GM23338 (cell line): Measurements from ENCODE around the gene ARHGAP42. TPM values are rescaled to one million over a fixed set of nuclear protein-coding genes. Genes with fewer than 3 reads are reported as not detected.
A peak's percentile ranks its signal among the peaks of the same experiment; 100 is the strongest.

ENCODE experiments used
- ATAC-seq: fragments of 200-7000 bp; cut with Tn5 transposase; 3 replicates; pipeline ENCODE4 v1.9.1; 2020
- DNase-seq: peaks from one replicate; pipeline ENCODE4 v3.0.0-alpha.2; 2015; ENCODE audit warnings: low spot score
- H2AFZ ChIP-seq: fragments of 200-600 bp; sonication (generic); 2 replicates; pipeline ENCODE4 v1.8.0; 2016; ENCODE audit warnings: antibody characterized with exemption, mild to moderate bottlenecking, moderate library complexity
- H3F3A ChIP-seq: fragments of 200-600 bp; sonication (generic); replicated peaks from 2 replicates; pipeline ENCODE4 v1.8.0; 2017; ENCODE audit warnings: antibody characterized with exemption, mixed run types, low read depth
- H3K27ac ChIP-seq: fragments of 200-600 bp; sonication (generic); 2 replicates; pipeline ENCODE4 v1.6.1; 2016; ENCODE audit warnings: low read depth
- H3K27me3 ChIP-seq: fragments of 200-600 bp; sonication (generic); 2 replicates; pipeline ENCODE4 v1.8.0; 2016; ENCODE audit warnings: mild to moderate bottlenecking, mixed run types, moderate library complexity; ENCODE audit not compliant: insufficient read depth
- H3K36me3 ChIP-seq: fragments of 200-600 bp; sonication (generic); 2 replicates; pipeline ENCODE4 v1.8.0; 2016; ENCODE audit warnings: mild to moderate bottlenecking; ENCODE audit not compliant: insufficient read depth
- H3K4me1 ChIP-seq: fragments of 200-600 bp; sonication (generic); 2 replicates; pipeline ENCODE4 v1.8.0; 2016; ENCODE audit warnings: mild to moderate bottlenecking, moderate library complexity; ENCODE audit not compliant: insufficient read depth
- H3K4me2 ChIP-seq: fragments of 200-600 bp; sonication (generic); 2 replicates; pipeline ENCODE4 v1.7.1; 2017; ENCODE audit warnings: mixed run types
- H3K4me3 ChIP-seq: fragments of 200-600 bp; sonication (generic); 2 replicates; pipeline ENCODE4 v1.6.1; 2016; ENCODE audit warnings: mixed run types
- H3K79me2 ChIP-seq: fragments of 200-600 bp; sonication (generic); replicated peaks from 2 replicates; pipeline ENCODE4 v1.8.0; 2017; ENCODE audit warnings: mild to moderate bottlenecking; ENCODE audit not compliant: insufficient read depth
- H3K9me2 ChIP-seq: fragments of 200-600 bp; sonication (generic); 2 replicates; pipeline ENCODE4 v1.8.0; 2017; ENCODE audit not compliant: insufficient read depth
- H4K20me1 ChIP-seq: fragments of 200-600 bp; sonication (generic); replicated peaks from 2 replicates; pipeline ENCODE4 v1.8.0; 2017; ENCODE audit warnings: mild to moderate bottlenecking; ENCODE audit not compliant: insufficient read depth
- H3K27ac Mint-ChIP-seq: 2 replicates; pipeline ENCODE4 v1.8.0; 2020; ENCODE audit warnings: inconsistent platforms, mild to moderate bottlenecking, moderate library complexity, mixed read lengths
- H3K27me3 Mint-ChIP-seq: 3 replicates; pipeline ENCODE4 v1.8.0; 2022; ENCODE audit warnings: low read depth, mild to moderate bottlenecking, moderate library complexity, mixed read lengths, inconsistent platforms; ENCODE audit not compliant: insufficient read depth, poor library complexity
- H3K36me3 Mint-ChIP-seq: 3 replicates; pipeline ENCODE4 v1.8.0; 2021; ENCODE audit warnings: low read depth, mild to moderate bottlenecking, inconsistent platforms, moderate library complexity, mixed read lengths
- H3K4me1 Mint-ChIP-seq: 3 replicates; pipeline ENCODE4 v1.8.0; 2020; ENCODE audit warnings: mild to moderate bottlenecking, inconsistent platforms, mixed read lengths
- H3K4me3 Mint-ChIP-seq: 3 replicates; pipeline ENCODE4 v1.8.0; 2021; ENCODE audit warnings: moderate library complexity, mild to moderate bottlenecking, inconsistent platforms, mixed read lengths
- H3K9me3 Mint-ChIP-seq: 3 replicates; pipeline ENCODE4 v1.8.0; 2020; ENCODE audit warnings: moderate library complexity, mild to moderate bottlenecking, inconsistent platforms, mixed read lengths
- CREB1 ChIP-seq: fragments of 250-450 bp; sonication (Bioruptor Pico); IDR thresholded peaks from 2 replicates; pipeline ENCODE4 v1.5.0; 2020; ENCODE audit warnings: low read depth, mild to moderate bottlenecking, moderate library complexity
- CTCF ChIP-seq, 2 experiments: fragments of 200-600 bp in 1 of 2; sonication (generic) in 1 of 2; conservative IDR thresholded peaks; 2 replicates each; pipeline versions ENCODE4 v1.5.1 to v1.6.1; 2016 to 2017; ENCODE audit warnings: antibody characterized with exemption in 2 of 2, low read depth in 2 of 2, mild to moderate bottlenecking in 2 of 2, moderate library complexity in 1 of 2
- ETS1 ChIP-seq: IDR thresholded peaks from 2 replicates; pipeline ENCODE4 v1.6.1; 2016; ENCODE audit warnings: antibody characterized with exemption
- JUNB ChIP-seq: IDR thresholded peaks from one replicate; pipeline ENCODE4 v1.6.1; 2016; ENCODE audit warnings: antibody characterized with exemption; ENCODE audit not compliant: unreplicated experiment
- POLR2AphosphoS5 ChIP-seq: IDR thresholded peaks from 2 replicates; pipeline ENCODE4 v1.6.1; 2016; ENCODE audit warnings: antibody characterized with exemption, low read depth
- REST ChIP-seq: IDR thresholded peaks from one replicate; pipeline ENCODE4 v1.6.1; 2018; ENCODE audit warnings: antibody characterized with exemption; ENCODE audit not compliant: unreplicated experiment
- STAT1 ChIP-seq: IDR thresholded peaks from one replicate; pipeline ENCODE4 v1.6.1; 2016; ENCODE audit warnings: antibody characterized with exemption; ENCODE audit not compliant: unreplicated experiment
- ZNF331 ChIP-seq: fragments of 250-450 bp; sonication (Bioruptor Pico); IDR thresholded peaks from 2 replicates; pipeline ENCODE4 v1.5.0; 2020; ENCODE audit warnings: low read depth, mild to moderate bottlenecking, moderate library complexity
- polyA plus RNA-seq: library from polyadenylated mRNA; unstranded; fragments of >200 nt; fragmentation: Nextera tagmentation; extraction: Ambion mirVana; gene quantifications from 2 replicates; pipeline ENCODE4 v1.2.1, GENCODE V29; 2016
- total RNA-seq: library from RNA; depleted of rRNA; stranded (reverse); fragments of >200 nt; shearing (Covaris generic); gene quantifications from 2 replicates; pipeline ENCODE4 v1.2.3, GENCODE V29; 2014

Gene ARHGAP42
- total and polyA plus RNA-seq, 2 experiments from 2014 or later, result 23.7 to 35.7 TPM

- peak; percentile 81 for DNase-seq
These were observed 168.5 kb downstream of the ARHGAP42 start for GRCh38 chr11:100855466-100856067.

More at GRCh38 chr11:100855466-100856067, 168.5 kb downstream of the ARHGAP42 start:
- no peaks in the 10 kb centered on the region for H3K9me2 ChIP-seq
- no peaks in the 10 kb centered on the region for H4K20me1 ChIP-seq
- no peaks in the 10 kb centered on the region for H3K36me3 Mint-ChIP-seq
- no peak overlapping the region for H3K27ac Mint-ChIP-seq
- H3K36me3 ChIP-seq, result no peaks in the 10 kb centered on the region
- peaks cover 4% of the 10 kb centered on the region; the same call in 1 of the 2 replicates for H3K79me2 ChIP-seq
- H3K4me1 Mint-ChIP-seq, result peaks cover 41% of the 10 kb centered on the region
- no peak overlapping the region for H3K4me3 Mint-ChIP-seq
- no peak; the same call in 2 of the 3 replicates for ATAC-seq
- no peaks in the 10 kb centered on the region for H3K27me3 ChIP-seq
- H3K9me3 Mint-ChIP-seq, result no peaks in the 10 kb centered on the region
- H3F3A ChIP-seq, result no peaks in the 10 kb centered on the region
- H3K4me3 ChIP-seq, result no peak overlapping the region
- peak; percentile 62 to 90; a peak in 3 of 4 replicates for TF ChIP-seq CTCF (conservative IDR thresholded peaks at IDR 0.05; ENCODE audit: low read depth in 2 of 2)
- no peak for TF ChIP-seq CREB1
- no peak for TF ChIP-seq JUNB
- TF ChIP-seq STAT1, result no peak
- no peak for TF ChIP-seq POLR2AphosphoS5
- TF ChIP-seq ZNF331 (CRISPR knock-in tag), result no peak
- TF ChIP-seq REST, result no peak
- no peak for TF ChIP-seq ETS1
- no peak overlapping the region for H3K4me2 ChIP-seq
- no peak overlapping the region for H2AFZ ChIP-seq
- H3K27me3 Mint-ChIP-seq, result no peaks in the 10 kb centered on the region
- no peak overlapping the region for H3K27ac ChIP-seq
- peaks cover 38% of the 10 kb centered on the region for H3K4me1 ChIP-seq
